Measurements from ENCODE around the gene DOCK9. TPM values are rescaled to one million over a fixed set of nuclear protein-coding genes. Genes with fewer than 3 reads are reported as not detected.

The DOCK9 gene
- total and polyA plus RNA-seq, 2 donors (not counting 3 experiments of a cell fraction or from before 2014, with no cell fraction given) = 147 to 323 TPM

DNA sequence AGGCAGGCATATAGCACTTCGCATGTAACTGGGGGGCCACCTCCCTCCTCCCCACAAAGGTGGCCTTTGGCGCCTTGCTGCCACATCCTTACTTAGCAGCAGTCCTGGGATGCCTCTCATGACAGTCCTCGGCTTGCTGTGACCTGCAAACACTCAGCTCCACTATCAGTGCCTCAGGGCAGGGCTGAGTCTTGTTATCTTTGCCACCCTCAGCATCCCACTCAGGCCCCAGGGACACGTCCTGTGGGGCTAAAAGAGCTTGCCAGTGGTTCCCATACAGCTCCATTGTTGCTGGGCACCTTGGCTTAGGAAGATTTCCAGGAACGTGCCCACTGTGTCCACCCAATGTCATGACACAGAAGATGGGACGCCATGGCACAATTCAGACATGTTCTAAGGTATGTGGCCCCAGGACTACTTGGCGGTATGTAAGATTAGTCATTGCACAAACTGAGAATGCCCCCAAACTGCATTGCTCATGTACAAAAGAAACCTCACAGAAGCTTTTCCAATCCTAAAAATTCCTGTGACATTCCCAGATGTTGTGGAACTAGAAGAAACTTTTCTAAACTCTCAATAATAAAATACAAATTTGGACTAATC lies 16.3 kb downstream of the DOCK9 start:
- BruUV-seq (replicated peaks) = no TSS peak
- Histone ChIP-seq H2AFZ (ENCODE audit: low read depth, low read length) (no peak overlapping the region), H3K79me2 (ENCODE audit: control insufficient read depth, insufficient read depth, low read length) (peaks cover 90% of the 10 kb centered on the region), H4K20me1 (replicated peaks; ENCODE audit: control insufficient read depth, extremely low read depth, insufficient read depth, low read length) (no peaks in the 10 kb centered on the region), H3K27me3 (ENCODE audit: control insufficient read depth in 2 of 2, insufficient read depth in 2 of 2, low read length in 2 of 2) (no peaks in the 10 kb centered on the region), H3K27ac (ENCODE audit: insufficient read depth, low read depth, low read length) (no peak overlapping the region), H3K9me1 (replicated peaks; ENCODE audit: control insufficient read depth, extremely low read depth, insufficient read depth, low read length) (no peaks in the 10 kb centered on the region), H3K9me3 (replicated peaks; ENCODE audit: control insufficient read depth, insufficient read depth, low read length) (no peaks in the 10 kb centered on the region), H3K4me2 (ENCODE audit: insufficient read depth, low read length) (no peak overlapping the region), H3K4me1 (ENCODE audit: control insufficient read depth, extremely low read depth, insufficient read depth, low read length) (peaks cover 39% of the 10 kb centered on the region), H3K36me3 (ENCODE audit: control insufficient read depth in 2 of 2, extremely low read depth in 1 of 2, insufficient read depth in 2 of 2, low read length in 2 of 2) (peaks cover 0 to 2% of the 10 kb centered on the region in 2 experiments), H3K9ac (replicated peaks; ENCODE audit: extremely low read depth, insufficient read depth, low read length) (no peak overlapping the region), H3K4me3 (replicated peaks in 1 of 3; ENCODE audit: insufficient read depth in 1 of 3, low read depth in 1 of 3, low read length in 3 of 3) (no peak overlapping the region)
- FAIRE-seq (no peak), DNase-seq (ENCODE audit: low read depth, low spot score) (no peak)
- dilution Hi-C loops (cut with MboI; ENCODE audit: extremely low pct_ligation_motif_present, low sequenced_read_pairs) = no loop called here
- TF ChIP-seq FOS (IDR thresholded peaks at IDR 0.05; ENCODE audit: borderline replicate concordance, insufficient read depth, low read length) (no peak), JUN (IDR thresholded peaks at IDR 0.05; ENCODE audit: borderline replicate concordance, insufficient read depth, insufficient read length, low read depth) (no peak), POLR2A (IDR thresholded peaks at IDR 0.05; ENCODE audit: low read depth, low read length) (no peak), EZH2 (IDR thresholded peaks at IDR 0.05; ENCODE audit: borderline replicate concordance, low read depth, low read length, severe bottlenecking) (no peak), MYC (IDR thresholded peaks at IDR 0.05; ENCODE audit: low read depth, low read length) (no peak)
- TF ChIP-seq, protein P1, sequence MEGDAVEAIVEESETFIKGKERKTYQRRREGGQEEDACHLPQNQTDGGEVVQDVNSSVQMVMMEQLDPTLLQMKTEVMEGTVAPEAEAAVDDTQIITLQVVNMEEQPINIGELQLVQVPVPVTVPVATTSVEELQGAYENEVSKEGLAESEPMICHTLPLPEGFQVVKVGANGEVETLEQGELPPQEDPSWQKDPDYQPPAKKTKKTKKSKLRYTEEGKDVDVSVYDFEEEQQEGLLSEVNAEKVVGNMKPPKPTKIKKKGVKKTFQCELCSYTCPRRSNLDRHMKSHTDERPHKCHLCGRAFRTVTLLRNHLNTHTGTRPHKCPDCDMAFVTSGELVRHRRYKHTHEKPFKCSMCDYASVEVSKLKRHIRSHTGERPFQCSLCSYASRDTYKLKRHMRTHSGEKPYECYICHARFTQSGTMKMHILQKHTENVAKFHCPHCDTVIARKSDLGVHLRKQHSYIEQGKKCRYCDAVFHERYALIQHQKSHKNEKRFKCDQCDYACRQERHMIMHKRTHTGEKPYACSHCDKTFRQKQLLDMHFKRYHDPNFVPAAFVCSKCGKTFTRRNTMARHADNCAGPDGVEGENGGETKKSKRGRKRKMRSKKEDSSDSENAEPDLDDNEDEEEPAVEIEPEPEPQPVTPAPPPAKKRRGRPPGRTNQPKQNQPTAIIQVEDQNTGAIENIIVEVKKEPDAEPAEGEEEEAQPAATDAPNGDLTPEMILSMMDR (IDR thresholded peaks at IDR 0.05; ENCODE audit: extremely low read depth in 1 of 2, insufficient read depth in 1 of 2, low read depth in 1 of 2, low read length in 2 of 2) = no peak
- TF ChIP-seq, protein P2, sequence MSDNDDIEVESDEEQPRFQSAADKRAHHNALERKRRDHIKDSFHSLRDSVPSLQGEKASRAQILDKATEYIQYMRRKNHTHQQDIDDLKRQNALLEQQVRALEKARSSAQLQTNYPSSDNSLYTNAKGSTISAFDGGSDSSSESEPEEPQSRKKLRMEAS (IDR thresholded peaks at IDR 0.05; ENCODE audit: insufficient read depth, insufficient read length) = no peak
- intact Hi-C loops (cut with micrococcal nuclease) = no loop called here
- CTCF ChIA-PET = interaction anchor here (0.7 to 3.7 kb wide), 6 partner anchors 8 to 125 kb away, joined by 3 to 17 read pairs (median 6); no protein-coding TSS in a partner anchor
- POLR2A ChIA-PET = interaction anchor here (1.5 kb wide), 1 partner anchor 11 kb away, joined by 4 read pairs; no protein-coding TSS in a partner anchor

Measured in endothelial cell of umbilical vein (primary cell).